ENCODE data around the gene CDH23. TPM values are rescaled to one million over a fixed set of nuclear protein-coding genes. Genes with fewer than 3 reads are reported as not detected.
"Not testable (repeated sequence)": the region's sequence is repeated elsewhere in the genome, so short reads cannot be mapped to it uniquely, and the experiment has no call there.

CDH23 gene
- total RNA-seq, 1 donor from 2014 or later: not detected

DNA sequence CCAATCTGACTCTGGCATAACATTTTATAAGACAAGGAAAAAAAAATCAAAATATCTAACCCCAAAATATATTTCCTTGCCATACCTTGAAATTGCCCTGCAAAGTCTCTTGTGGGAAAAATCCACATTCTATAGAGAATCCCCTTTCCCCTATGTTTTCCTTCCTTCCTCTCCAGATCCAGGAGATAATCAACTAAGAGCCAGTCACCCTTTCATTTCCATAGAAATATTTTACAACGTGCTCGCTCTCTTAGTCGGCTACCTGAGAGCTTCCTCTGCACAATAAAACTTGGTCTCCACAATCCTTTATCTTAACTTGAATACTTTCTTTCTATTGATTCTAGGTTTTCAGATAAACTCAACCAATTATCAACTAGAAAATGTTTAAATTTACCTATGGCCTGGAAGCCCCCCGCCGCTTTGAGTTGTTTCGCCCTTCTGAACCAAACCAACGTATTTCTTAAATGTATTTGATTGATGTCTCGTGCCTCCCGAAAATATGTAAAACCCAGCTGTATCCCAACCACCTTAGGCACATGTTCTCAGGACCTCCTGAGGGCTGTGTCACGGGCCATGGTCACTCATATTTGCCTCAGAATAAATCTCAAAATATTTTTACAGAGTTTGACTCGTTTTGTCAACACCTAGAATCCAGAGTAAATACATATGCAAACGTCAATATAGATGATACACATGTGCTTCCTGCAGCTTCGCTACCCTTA is 453.5 kb downstream of the CDH23 start:
- Histone ChIP-seq H3K36me3 (ENCODE audit: control insufficient read depth, insufficient read depth, low read length) (peaks cover 2% of the 10 kb centered on the region), H3K27me3 (ENCODE audit: control insufficient read depth, insufficient read depth, low read length) (no peaks in the 10 kb centered on the region), H3K4me3 (ENCODE audit: low read depth, low read length) (peak overlapping the region; percentile 96)
- DNase-seq (ENCODE audit: low read depth): no peak
- TF ChIP-seq, protein P1, sequence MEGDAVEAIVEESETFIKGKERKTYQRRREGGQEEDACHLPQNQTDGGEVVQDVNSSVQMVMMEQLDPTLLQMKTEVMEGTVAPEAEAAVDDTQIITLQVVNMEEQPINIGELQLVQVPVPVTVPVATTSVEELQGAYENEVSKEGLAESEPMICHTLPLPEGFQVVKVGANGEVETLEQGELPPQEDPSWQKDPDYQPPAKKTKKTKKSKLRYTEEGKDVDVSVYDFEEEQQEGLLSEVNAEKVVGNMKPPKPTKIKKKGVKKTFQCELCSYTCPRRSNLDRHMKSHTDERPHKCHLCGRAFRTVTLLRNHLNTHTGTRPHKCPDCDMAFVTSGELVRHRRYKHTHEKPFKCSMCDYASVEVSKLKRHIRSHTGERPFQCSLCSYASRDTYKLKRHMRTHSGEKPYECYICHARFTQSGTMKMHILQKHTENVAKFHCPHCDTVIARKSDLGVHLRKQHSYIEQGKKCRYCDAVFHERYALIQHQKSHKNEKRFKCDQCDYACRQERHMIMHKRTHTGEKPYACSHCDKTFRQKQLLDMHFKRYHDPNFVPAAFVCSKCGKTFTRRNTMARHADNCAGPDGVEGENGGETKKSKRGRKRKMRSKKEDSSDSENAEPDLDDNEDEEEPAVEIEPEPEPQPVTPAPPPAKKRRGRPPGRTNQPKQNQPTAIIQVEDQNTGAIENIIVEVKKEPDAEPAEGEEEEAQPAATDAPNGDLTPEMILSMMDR (IDR thresholded peaks at IDR 0.05; ENCODE audit: insufficient read depth, low read length, severe bottlenecking): no peak
- FAIRE-seq: no peak

DNA sequence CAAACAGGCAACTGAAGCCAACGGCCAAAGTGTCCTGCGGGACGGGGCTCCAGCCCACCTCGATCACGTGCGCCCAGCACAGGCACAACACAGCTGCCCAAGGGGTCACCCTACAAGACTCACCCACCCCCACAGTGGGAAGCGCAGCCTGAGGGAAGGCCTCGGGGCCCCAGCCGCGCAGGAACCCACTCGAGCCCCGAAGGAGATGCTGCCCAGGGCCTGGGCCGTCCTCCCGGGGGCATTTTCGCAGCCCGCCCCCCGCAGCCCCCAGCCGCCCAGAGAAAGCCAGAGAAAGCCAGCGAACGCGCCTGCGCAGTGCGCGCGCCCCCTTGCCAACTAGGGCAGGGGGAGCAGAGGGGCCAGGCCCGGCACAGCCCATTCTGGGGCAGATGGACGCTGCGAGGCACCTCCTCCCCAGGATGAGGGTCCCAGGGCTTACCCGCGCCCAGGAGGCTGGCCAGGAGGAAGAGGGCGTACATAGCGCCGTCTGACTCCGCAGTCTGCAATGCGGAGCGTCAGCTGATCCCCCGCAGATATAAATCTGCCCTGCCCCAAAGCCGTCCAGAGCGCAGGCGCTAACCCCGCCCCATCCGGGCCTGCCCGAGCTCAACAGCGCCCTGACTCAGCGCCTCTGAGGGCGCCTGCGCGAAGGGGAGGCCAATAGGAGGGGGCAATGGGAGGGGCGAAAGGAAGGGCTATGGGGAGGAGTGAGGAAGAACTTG is 454.2 kb downstream of the CDH23 start, which contains the start of gene PSAP:
TSS of gene PSAP (minus strand) at position 509 of the 722 bp plus-strand sequence. CDS start at position 479, 30 bp downstream.
- FAIRE-seq (no peak), DNase-seq (ENCODE audit: low read depth) (peak; percentile 96)
- peak within 1 kb of the TSS; percentile 96 for H3K4me3 ChIP-seq (ENCODE audit: low read depth, low read length)
- TF ChIP-seq, protein P1 (IDR thresholded peaks at IDR 0.05; ENCODE audit: insufficient read depth, low read length, severe bottlenecking): no peak
- peaks cover 2% of the 10 kb centered on the region for H3K36me3 ChIP-seq (ENCODE audit: control insufficient read depth, insufficient read depth, low read length)
- H3K27me3 ChIP-seq (ENCODE audit: control insufficient read depth, insufficient read depth, low read length): no peaks in the 10 kb centered on the region

DNA sequence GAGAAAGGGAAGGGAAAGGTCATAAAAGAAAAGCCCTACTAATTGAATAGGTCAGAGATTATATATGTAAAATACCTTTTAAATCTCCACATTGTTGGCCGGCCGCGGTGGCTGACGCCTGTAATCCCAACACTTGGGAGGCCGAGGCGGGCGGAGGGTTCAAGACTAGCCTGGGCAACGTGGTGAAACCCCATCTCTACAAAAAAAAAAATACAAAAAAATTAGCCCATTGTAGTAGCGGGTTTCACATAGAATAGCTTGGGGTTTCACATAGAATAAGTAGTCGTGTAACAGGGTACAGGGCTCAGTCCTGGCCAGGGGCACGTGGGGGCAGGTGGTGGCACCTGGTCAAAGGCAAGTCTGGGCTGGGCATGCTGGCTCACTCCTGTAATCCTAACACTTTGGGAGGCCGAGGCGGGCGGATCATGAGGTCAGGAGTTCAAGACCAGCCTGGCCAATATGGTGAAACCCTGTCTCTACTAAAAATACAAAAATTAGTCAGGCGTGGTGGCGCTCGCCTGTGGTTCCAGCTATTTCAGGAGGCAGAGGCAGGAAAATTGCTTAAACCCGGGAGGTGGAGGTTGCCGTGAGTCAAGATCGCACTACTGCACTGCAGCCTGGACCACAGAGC is 454.9 kb downstream of the CDH23 start:
- FAIRE-seq; H3K4me3 ChIP-seq (ENCODE audit: low read depth, low read length); H3K36me3 ChIP-seq (ENCODE audit: control insufficient read depth, insufficient read depth, low read length); DNase-seq (ENCODE audit: low read depth); H3K27me3 ChIP-seq (ENCODE audit: control insufficient read depth, insufficient read depth, low read length): not testable (repeated sequence)

DNA sequence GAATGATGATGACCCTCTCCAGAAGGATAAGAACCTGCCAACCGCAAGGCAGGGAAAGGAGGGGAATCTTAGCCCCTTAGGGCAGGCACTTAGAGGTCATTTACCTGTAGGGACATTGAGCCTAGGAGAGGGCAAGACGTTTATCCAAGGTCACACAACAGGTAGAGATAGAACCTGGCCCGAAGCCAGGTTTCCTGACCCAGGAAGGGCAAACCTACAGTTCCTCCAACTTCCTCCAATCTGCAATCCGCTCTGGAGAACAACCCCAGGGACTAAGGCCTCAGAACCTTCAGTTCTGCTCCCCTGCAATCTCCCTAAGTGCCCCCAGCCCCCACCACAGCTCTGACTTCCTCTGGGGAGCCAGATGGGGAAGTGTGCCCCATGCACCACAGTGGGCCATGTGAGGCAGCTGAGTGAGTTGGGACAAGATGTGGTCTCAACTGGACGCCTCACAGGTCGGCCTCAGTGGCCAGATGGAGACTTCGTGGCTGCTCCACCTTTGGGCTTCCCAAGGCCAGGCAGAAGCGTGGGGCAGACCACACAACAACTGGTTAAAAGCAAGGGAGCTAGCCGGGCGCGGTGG is 455.7 kb downstream of the CDH23 start:
- Histone ChIP-seq H3K27me3 (ENCODE audit: control insufficient read depth, insufficient read depth, low read length) (no peaks in the 10 kb centered on the region), H3K4me3 (ENCODE audit: low read depth, low read length) (no peak overlapping the region), H3K36me3 (ENCODE audit: control insufficient read depth, insufficient read depth, low read length) (peaks cover 2% of the 10 kb centered on the region)
- DNase-seq (ENCODE audit: low read depth) (no peak), FAIRE-seq (no peak)
- TF ChIP-seq, protein P1 (IDR thresholded peaks at IDR 0.05; ENCODE audit: insufficient read depth, low read length, severe bottlenecking): no peak

DNA sequence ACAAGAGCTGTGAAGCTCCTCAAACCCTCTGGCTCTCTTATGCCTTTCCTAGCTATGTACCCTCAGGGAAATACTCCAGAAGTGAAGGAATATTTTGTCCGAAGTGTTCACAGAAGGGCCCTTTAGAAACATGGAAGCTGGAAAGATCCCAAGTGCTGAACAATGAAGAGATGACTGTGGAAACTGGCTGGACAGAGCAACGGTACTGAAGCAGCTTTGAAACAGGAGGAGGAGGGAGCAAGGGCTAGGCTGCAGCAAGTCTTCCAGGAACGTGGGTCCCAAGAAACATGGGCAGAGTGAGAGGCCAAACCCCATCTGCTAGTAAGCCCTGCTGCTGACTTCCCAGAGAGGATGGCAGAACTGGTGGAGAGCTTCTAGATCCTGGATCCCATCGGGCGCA is 457.3 kb downstream of the CDH23 start:
- FAIRE-seq (no peak), DNase-seq (ENCODE audit: low read depth) (no peak)
- H3K27me3 ChIP-seq (ENCODE audit: control insufficient read depth, insufficient read depth, low read length): no peaks in the 10 kb centered on the region
- H3K4me3 ChIP-seq (ENCODE audit: low read depth, low read length): no peak overlapping the region
- H3K36me3 ChIP-seq (ENCODE audit: control insufficient read depth, insufficient read depth, low read length): no peaks in the 10 kb centered on the region
- TF ChIP-seq, protein P1 (IDR thresholded peaks at IDR 0.05; ENCODE audit: insufficient read depth, low read length, severe bottlenecking): no peak

DNA sequence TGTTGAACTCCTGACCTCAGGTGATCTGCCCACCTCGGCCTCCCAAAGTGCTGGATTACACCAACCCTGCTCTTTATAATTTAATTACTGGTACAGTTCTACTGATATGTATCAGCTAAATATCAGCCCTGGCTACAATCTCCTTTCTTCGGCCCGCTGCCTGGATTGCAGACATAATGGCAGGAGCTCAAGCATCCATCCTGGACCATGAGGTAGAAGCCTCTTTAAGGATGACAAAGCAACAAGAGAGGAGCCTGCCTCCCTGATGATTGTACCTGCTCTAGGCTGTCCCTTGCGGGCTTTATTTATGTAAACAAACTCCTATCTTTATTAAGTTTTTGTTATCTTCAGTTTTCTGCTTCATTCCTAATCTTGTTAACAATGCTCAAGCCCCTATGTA is 459.9 kb downstream of the CDH23 start:
- Histone ChIP-seq H3K36me3 (ENCODE audit: control insufficient read depth, insufficient read depth, low read length) (no peaks in the 10 kb centered on the region), H3K4me3 (ENCODE audit: low read depth, low read length) (no peak overlapping the region), H3K27me3 (ENCODE audit: control insufficient read depth, insufficient read depth, low read length) (no peaks in the 10 kb centered on the region)
- no peak for DNase-seq (ENCODE audit: low read depth)
- TF ChIP-seq, protein P1 (IDR thresholded peaks at IDR 0.05; ENCODE audit: insufficient read depth, low read length, severe bottlenecking): no peak
- no peak for FAIRE-seq
